K562 (cell line): ENCODE measurements around the gene HARS1. TPM values are rescaled to one million over a fixed set of nuclear protein-coding genes. Genes with fewer than 3 reads are reported as not detected.

Source experiments
- ARHGAP35 ChIP-seq: fragments of 450-650 bp; IDR thresholded peaks from 2 replicates; pipeline ENCODE4 v1.6.1; 2018; ENCODE audit not compliant: partially characterized antibody
- ASH1L ChIP-seq: fragments of 450-650 bp; IDR thresholded peaks from 2 replicates; pipeline ENCODE4 v1.6.1; 2018; ENCODE audit warnings: borderline replicate concordance, mild to moderate bottlenecking, low read depth; ENCODE audit not compliant: partially characterized antibody
- C11orf30 ChIP-seq: fragments of 450-650 bp; IDR thresholded peaks from 2 replicates; pipeline ENCODE4 v1.6.1; 2016; ENCODE audit warnings: low read depth, mild to moderate bottlenecking
- DEAF1 ChIP-seq: fragments of 450-650 bp; formaldehyde crosslinking; IDR thresholded peaks from 2 replicates; pipeline ENCODE4 v1.4.0; 2020; ENCODE audit warnings: mild to moderate bottlenecking, moderate library complexity
- ELF1 ChIP-seq: fragments of 200-800 bp; sonication (Bioruptor generic); IDR thresholded peaks from 2 replicates; pipeline ENCODE4 v1.6.1; 2016; ENCODE audit warnings: missing genetic modification characterization, missing compliant biosample characterization
- FIP1L1 ChIP-seq: fragments of 200-400 bp; formaldehyde crosslinking; IDR thresholded peaks from 2 replicates; pipeline ENCODE4 v1.6.1; 2018; ENCODE audit warnings: mild to moderate bottlenecking, low read depth, low read length; ENCODE audit not compliant: poor library complexity, severe bottlenecking
- GABPA ChIP-seq: fragments of 200-800 bp; sonication (Bioruptor generic); conservative IDR thresholded peaks from 2 replicates; pipeline ENCODE4 v1.6.1; 2016; ENCODE audit warnings: low read depth, missing genetic modification characterization, missing compliant biosample characterization
- GTF2B ChIP-seq: IDR thresholded peaks from 2 replicates; pipeline ENCODE4 v1.6.1; 2011; ENCODE audit not compliant: insufficient read length; ENCODE audit errors: extremely low read depth
- MXI1 ChIP-seq: IDR thresholded peaks from 2 replicates; pipeline ENCODE4 v1.6.1; 2011; ENCODE audit warnings: low read depth, mild to moderate bottlenecking, improper control_type of control experiment, low read length
- NFYB ChIP-seq: IDR thresholded peaks from 2 replicates; pipeline ENCODE4 v1.6.1; 2011; ENCODE audit warnings: mild to moderate bottlenecking, moderate library complexity; ENCODE audit not compliant: insufficient read length; ENCODE audit errors: extremely low read depth
- POLR2B ChIP-seq: fragments of 450-650 bp; IDR thresholded peaks from 2 replicates; pipeline ENCODE4 v1.6.1; 2018; ENCODE audit warnings: low read depth; ENCODE audit not compliant: partially characterized antibody
- PTBP1 ChIP-seq: fragments of 200-400 bp; formaldehyde crosslinking; IDR thresholded peaks from 2 replicates; pipeline ENCODE4 v1.6.1; 2017; ENCODE audit warnings: low read depth, low read length
- RREB1 ChIP-seq: fragments of 250-450 bp; sonication (Bioruptor Pico); IDR thresholded peaks from 2 replicates; pipeline ENCODE4 v1.4.0; 2020
- TFAM ChIP-seq: fragments of 250-450 bp; sonication (Bioruptor Pico); conservative IDR thresholded peaks from 2 replicates; pipeline ENCODE4 v1.5.0; 2021; ENCODE audit warnings: mild to moderate bottlenecking, moderate library complexity
- ZBTB49 ChIP-seq: sonication (generic); formaldehyde crosslinking; IDR thresholded peaks from 2 replicates; pipeline ENCODE4 v1.8.0; 2022; ENCODE audit warnings: missing genetic modification reagents, mild to moderate bottlenecking, borderline replicate concordance
- ZNF174 ChIP-seq: fragments of 250-450 bp; sonication (Bioruptor Pico); IDR thresholded peaks from 2 replicates; pipeline ENCODE4 v1.4.0; 2020; ENCODE audit warnings: mild to moderate bottlenecking
- polyA plus RNA-seq, 8 experiments: library from polyadenylated mRNA; depleted of rRNA in 4 of 8; stranded (reverse) in 5 of 8; unstranded in 3 of 8; fragments of >200 nt; fragmentation: Nextera tagmentation in 2 of 8; fragmentation: Illumina TruSeq in 1 of 8; extraction: Ambion mirVana in 2 of 8; extraction: Trizol in 1 of 8; gene quantifications; 2 replicates each; pipeline versions ENCODE4 v1.2.1 to v1.2.3, GENCODE V29; 2011 to 2014; ENCODE audit warnings: inconsistent platforms in 1 of 8, missing spikeins in 1 of 8
- total RNA-seq, 7 experiments: library from RNA; depleted of rRNA in 6 of 7; stranded (reverse); fragments of >200 nt in 6 of 7; fragmentation: Illumina TruSeq in 2 of 7; extraction: Trizol in 2 of 7; gene quantifications; 2 replicates each; pipeline versions ENCODE4 v1.2.1 to v1.2.3, GENCODE V29; 2011 to 2021; ENCODE audit warnings: low replicate concordance in 1 of 7

The HARS1 gene
- total and polyA plus RNA-seq, 9 of the 15 experiments (the other 6 are each of a cell fraction or from before 2014, with no cell fraction given), result 13.5 to 88.5 (median 75.2) TPM

- TF ChIP-seq DEAF1 (no peak), C11orf30 (peak; percentile 99), NFYB (peak; percentile 65), TFAM (CRISPR knock-in tag) (no peak), RREB1 (CRISPR knock-in tag) (no peak), ELF1 (tag) (peak; percentile 97), ZBTB49 (CRISPR knock-in tag) (no peak), GABPA (tag) (peak; percentile 43; the same call in 1 of the 2 replicates), GTF2B (no peak), ARHGAP35 (no peak), POLR2B (peak; percentile 92), FIP1L1 (no peak), ZNF174 (CRISPR knock-in tag) (no peak), MXI1 (0 out of 2 replicates have a peak, but pooled peaks have one; percentile 63), PTBP1 (no peak), ASH1L (peak; percentile 65)
These were observed 9.3 kb upstream of the HARS1 start, which contains the start of gene ZMAT2 (continued) for GRCh38 chr5:140700177-140701144.
